ENCODE results near the gene BACH1.
A peak's percentile ranks its signal among the peaks of the same experiment; 100 is the strongest.

Gene BACH1

DNA sequence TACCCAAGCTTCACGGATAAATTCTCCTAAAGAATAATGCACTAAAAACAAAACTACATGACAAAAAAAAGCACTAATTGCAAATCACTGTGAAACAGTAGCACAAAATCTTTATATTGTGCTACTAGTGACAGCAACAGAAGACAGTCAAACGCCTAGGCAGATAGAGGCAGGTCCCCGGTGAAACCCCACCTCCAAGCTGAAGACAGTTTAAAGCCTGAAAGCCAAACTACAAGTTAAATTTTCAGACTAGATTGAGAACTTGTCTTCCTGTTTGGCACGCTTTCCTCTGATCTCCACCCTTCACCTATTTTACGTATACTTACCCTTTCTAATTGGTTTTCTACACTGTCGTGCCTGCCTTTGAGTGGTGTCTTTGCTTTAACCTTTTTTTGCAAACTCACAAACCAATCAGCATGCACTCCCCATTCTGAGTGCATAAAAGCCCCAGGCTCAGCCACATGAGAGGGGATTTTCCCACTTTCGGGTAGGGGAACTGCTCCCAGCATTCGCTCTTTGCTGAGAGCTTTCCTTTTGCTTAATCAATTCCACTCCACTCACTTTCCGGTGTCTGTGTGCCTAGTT, 3.6 kb upstream of the BACH1 start:
- DNase-seq: no peak

GRCh38 chr21:29296446-29296845, 2.3 kb upstream of the BACH1 start:
- DNase-seq: no peak

DNA sequence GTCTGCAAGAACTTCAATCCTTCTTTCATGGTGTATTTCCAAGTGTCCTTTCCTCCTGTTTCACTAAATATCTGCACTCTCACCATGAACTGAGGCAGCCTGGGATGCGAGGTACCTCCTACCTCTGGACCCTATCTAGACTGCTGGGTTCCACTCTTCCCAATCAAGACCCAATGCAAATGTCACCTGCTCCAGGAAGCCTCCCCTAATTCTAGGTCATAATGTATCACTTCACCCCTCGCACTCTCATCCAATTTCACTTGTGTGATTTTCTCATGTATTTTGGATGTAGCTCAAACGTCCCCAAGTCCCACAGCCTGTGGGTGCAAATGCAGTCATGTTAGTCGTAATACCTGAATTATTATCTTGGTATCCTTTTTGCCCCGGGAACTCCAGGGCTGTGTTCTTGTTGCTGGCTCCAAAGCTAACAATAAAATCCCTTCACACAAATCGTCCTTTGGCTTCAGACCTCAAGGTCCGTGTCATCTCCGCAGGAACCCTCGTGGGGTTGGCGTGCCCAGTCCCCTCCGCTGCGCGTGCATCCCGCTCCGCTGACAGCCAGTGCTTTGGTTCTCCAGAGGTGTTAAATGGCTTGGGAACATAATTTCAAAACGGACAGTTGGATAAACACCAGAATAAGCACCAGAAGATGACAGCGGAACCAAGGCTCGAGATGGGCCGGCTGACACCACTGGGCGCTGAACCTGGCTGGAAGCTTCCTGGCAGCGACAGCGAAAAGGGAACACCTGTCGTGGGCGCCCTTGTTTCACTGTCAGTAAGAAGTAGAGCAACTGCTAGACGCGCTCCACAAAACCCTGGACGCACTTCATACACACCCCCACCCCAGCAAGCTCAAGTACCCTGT, 1.0 kb upstream of the BACH1 start:
- no peak for DNase-seq

DNA sequence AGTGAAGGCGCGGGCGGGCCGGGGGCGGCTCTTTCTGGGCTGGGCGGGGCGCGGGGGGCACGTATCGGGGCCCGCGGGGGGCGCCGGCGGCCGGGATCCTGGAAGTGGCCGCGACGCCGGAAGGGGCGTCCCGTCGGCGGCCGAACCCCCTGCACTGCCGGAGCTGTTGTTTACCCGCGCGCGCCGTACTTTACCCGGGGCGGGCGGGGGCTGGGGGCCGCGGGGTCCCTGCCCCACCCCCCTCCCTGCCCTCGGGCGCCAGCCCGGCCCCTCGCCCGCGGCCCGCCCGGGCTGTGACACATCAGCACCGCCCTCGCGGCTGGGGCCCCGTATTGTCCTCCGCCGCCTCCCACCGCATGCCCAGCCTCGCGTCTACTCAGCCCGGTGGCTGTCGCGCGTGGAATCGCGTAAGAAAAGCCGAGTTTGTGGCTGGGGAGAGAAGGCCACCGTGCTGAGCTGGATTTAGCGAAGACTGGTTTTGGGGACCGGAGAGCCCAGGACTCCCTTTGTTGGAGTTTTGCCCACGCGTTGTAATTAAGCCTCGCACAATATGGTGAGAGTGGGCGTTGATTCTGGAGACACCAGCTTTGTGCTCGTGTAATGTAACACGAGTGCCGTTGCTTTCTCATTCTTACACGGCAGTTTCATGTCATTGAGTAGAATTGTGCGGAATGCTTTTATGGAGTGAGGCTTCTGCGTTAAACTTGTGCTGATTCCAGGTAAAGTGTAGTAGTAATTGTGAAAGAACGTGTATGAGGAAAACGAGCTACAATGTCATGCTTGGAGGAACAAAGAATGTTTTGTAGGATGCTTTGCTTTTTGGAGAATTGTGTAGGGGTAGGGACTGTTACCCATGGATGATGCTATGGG, 559 bp downstream of the BACH1 start:
- no peak for DNase-seq

GRCh38 chr21:29299916-29300806, 1.4 kb downstream of the BACH1 start:
- peak; percentile 49 for DNase-seq

GRCh38 chr21:29300807-29301138, 2.1 kb downstream of the BACH1 start:
- DNase-seq: no peak

GRCh38 chr21:29301691-29302090, 3.0 kb downstream of the BACH1 start:
- DNase-seq: no peak

DNA sequence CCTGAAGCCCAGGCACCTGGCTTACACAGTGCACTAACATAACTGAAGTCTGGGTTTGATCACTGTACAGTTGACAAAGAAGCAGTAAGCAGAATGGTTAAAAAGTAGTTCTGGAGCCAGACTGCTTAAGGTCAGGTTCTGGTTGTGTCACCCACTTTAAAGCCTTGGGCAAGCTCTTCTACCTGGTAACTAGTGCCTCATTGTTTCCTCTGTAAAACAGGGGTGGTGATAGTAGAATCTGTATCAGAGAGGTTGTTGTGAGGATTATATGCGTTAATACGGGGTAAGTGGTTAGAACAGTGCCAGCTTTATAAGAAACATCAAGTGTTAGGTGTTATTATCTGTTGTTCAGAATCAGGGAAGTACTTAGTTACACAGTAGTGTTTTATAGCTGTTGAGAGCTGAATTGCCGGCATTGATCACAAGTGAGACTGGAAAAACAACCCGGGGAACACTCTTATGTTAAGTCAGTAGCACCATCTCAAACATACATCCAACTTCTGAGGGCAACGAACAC, 3.7 kb downstream of the BACH1 start:
- DNase-seq: no peak

- DNase-seq: no peak
Measured at GRCh38 chr21:29303288-29303687, 4.6 kb downstream of the BACH1 start.

DNA sequence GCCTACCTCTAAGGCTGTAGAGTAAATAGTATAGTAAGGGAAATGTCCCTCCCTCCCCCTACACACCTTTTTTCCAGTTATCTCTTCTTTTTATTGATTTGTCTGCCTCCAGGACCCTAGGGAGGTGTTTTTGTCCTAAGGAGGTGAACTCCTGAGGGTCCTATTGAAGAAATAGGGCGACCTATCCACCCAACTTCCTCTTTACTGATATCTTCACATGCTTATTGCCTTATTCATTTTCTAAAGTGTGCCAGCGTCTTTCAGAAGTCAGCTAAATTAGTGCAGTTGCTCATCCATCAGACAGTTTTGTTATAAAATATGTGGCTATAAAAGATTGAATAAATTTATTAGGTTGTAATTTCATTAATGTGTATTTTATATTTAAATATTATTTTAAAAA, 5.9 kb downstream of the BACH1 start:
- DNase-seq: no peak

DNA sequence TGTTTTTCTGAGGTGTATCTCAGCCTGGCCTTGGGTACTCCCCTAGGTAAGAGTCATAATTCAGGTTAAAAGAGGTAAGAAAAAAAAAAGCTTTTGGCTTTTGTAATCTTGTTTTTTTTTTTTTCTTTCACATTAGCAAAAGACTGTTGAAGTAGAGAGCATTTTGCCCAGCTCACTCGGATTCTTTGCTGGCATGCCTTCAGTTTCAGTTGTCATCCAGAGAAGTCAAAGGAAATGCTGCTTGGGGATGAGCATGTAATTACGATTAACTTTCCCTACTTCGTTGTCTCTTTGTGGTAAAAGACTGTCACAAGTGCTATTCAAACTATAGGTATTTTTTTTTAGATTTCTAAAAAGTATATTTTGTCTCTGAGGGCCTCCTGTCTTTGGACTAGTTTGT, 6.3 kb downstream of the BACH1 start:
- DNase-seq: no peak

DNA sequence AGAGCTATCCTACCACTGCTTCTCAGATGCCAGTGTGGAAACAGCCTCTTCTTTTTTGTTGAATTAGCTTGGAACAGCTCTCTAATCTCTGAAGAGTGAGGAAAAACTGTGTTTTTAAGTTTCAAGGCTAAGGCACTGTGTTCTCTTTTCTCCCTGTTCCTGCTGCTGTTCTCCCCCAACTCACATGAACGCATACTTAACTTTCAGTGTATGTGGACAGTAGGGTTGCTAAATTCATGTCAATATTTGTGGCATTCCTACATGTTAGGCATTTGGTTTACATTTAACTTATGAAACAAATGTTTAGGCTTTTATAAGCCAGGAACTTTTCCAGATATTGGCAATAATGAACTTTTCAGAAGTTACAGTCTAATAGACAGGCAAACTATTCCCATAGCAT, 6.8 kb downstream of the BACH1 start:
- no peak for DNase-seq

DNA sequence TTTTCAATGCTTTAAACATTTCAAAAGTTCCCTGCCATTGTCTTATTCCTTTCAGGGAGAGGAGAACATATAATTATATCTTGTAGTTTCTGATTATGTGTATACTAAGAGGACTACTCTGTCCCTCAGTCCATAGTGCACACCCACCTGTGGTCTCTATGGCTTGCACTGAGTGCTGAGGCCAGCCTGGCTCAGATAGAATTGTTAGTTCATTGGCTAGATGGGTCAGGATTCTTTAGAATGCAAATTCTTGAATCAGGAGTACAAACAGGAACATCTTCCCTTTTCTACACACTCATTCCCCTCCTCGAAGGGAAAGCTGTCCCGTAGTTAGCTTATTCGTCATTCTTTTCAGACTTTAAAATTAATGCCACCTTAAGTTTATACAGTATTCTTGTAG, 8.2 kb downstream of the BACH1 start:
- DNase-seq: no peak

DNA sequence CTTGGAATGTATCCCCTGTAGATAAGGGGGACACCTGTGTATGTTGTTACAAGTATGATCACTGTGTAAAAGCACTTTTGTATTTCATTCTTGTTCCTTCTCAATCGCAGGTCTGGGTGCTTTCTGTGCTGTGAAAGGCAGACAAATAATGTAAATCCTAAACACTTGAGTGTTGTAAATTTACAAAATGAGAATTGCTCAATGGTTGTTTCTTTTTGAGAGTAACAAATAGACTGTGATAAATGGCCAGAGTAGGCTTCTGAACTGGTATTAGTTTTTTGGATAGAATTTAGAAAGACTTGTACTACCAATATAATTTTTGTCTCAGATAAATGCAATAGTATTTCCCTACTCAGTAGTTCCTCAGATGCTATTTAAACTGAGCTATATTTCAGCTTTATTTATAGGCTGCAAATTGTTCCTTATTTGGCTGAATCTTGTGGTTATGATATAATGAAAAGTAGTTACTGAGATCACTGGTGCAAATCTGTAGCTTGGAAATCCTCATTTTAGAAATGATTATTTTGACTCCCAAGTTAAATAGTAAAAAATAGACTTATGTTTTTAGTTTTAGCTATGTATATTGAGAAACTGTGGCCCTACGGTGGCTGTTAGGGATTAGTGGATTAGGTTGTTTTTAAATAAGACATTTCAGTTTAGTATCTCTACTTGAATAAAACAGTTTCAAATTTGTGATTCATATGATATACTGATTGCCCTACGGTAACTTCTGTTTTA, 9.2 kb downstream of the BACH1 start:
- no peak for DNase-seq

- DNase-seq: no peak
Measured at GRCh38 chr21:29308456-29308783, 9.7 kb downstream of the BACH1 start.

DNA sequence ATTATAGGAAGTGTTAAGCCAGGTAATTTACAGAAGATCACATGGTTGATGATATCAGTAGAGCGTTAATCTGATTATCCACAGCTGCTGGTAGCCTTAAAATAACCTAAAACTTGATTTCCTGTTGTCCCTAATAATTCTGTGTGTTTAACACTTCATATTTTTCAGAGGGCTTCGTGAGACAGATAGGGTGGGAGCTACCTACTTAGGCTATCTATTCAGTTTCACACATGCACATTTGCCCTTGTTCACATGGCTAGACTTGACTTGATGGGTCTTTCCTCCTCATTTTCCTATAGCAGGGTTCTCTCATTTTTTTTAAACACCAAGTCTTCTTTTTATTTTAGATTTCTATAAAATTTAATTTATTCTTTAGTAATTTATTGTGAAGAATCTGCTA, 11.0 kb downstream of the BACH1 start:
- DNase-seq: no peak

DNA sequence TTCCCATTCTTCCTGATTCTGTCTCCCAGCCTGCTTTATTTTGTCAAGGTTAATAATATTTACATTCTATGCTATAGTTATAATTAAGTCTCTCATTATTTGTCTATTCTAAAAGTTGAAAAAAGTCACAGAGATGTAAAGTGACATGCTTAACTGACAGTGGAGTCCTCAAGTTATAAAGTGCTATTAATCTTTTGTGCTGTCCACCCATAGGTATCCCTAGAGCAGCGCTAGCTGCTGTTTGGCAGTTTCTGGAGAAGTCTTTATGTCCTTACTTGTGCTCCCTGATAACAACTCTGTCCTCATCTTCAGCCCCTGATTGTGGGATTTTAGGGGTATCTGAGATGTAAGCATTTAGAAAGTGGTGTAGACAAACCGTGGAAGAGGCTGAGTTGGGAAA, 13.1 kb downstream of the BACH1 start:
- DNase-seq: no peak

- DNase-seq: no peak
Measured at GRCh38 chr21:29312981-29313380, 14.3 kb downstream of the BACH1 start.

DNA sequence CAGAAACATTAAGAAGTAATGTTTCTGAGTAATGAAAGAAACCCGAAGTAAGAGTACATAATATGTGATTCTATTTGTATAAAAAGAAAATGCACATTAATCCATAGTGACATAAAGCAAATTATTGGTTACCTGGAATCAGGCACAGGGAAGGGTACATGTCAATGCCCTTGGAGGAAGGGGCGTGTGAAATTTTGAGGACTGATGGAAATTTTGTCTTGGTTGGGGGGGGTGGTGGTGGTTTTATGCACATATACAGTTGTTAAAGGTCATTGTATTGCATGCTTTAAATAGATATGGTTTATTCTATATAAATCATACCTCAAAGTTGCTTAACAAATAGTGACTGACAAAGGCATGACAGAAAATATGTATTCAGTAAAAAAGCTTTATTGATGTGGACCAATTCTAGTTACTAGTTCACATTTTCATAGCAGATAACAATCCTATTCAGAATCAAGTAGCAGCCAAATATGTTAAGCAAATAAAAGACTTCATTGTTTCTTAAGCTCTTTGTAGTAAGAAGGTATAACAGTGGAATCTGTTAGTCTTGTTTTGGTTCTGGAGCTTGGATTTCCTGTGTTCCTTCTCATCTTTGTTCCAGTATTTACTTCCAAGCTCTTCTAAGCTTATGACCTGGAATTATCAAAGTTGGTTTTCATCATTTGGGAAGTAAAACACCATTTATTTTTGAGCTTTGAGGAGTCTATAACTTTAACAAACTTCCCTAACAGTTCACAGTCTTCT, 15.1 kb downstream of the BACH1 start:
- no peak for DNase-seq

- DNase-seq: no peak
Measured at GRCh38 chr21:29315131-29315749, 16.5 kb downstream of the BACH1 start.

Data from NCI-H187 treated with DMSO at 0.1 percent for 48 hours (cell line).